SW480 (cell line): Measurements from ENCODE around the gene ARID2.

Source experiments
- DNase-seq: peaks from one replicate; pipeline ENCODE4 v3.0.0-alpha.2; 2016; ENCODE audit warnings: low spot score

The ARID2 gene

GRCh38 chr12:45773747-45774146, 44.2 kb downstream of the ARID2 start:
- DNase-seq, result no peak

GRCh38 chr12:45774508-45775162, 45.1 kb downstream of the ARID2 start:
- DNase-seq, result no peak

GRCh38 chr12:45775465-45775864, 46.0 kb downstream of the ARID2 start:
- DNase-seq, result no peak

- DNase-seq, result no peak
Observed at GRCh38 chr12:45775964-45776363, 46.5 kb downstream of the ARID2 start.

- no peak for DNase-seq
Observed at GRCh38 chr12:45779936-45780335, 50.4 kb downstream of the ARID2 start.

- no peak for DNase-seq
Observed at GRCh38 chr12:45781080-45781479, 51.6 kb downstream of the ARID2 start.

GRCh38 chr12:45785315-45785714, 55.8 kb downstream of the ARID2 start:
- no peak for DNase-seq

GRCh38 chr12:45789025-45789424, 59.5 kb downstream of the ARID2 start:
- no peak for DNase-seq

GRCh38 chr12:45794422-45794821, 64.9 kb downstream of the ARID2 start:
- no peak for DNase-seq

- no peak for DNase-seq
Observed at GRCh38 chr12:45801625-45802024, 72.1 kb downstream of the ARID2 start.

GRCh38 chr12:45803111-45803510, 73.6 kb downstream of the ARID2 start:
- DNase-seq, result no peak

GRCh38 chr12:45816652-45817051, 87.1 kb downstream of the ARID2 start:
- DNase-seq, result no peak

- DNase-seq, result no peak
Observed at GRCh38 chr12:45827974-45828373, 98.5 kb downstream of the ARID2 start.

- no peak for DNase-seq
Observed at GRCh38 chr12:45828402-45828801, 98.9 kb downstream of the ARID2 start.

- no peak for DNase-seq
Observed at GRCh38 chr12:45831590-45831989, 102.1 kb downstream of the ARID2 start.

GRCh38 chr12:45833401-45833800, 103.9 kb downstream of the ARID2 start:
- no peak for DNase-seq

GRCh38 chr12:45834809-45835208, 105.3 kb downstream of the ARID2 start:
- no peak for DNase-seq

GRCh38 chr12:45839917-45840316, 110.4 kb downstream of the ARID2 start:
- no peak for DNase-seq

- no peak for DNase-seq
Observed at GRCh38 chr12:45849289-45849688, 119.8 kb downstream of the ARID2 start.

GRCh38 chr12:45850302-45850701, 120.8 kb downstream of the ARID2 start:
- DNase-seq, result no peak

- no peak for DNase-seq
Observed at GRCh38 chr12:45852508-45852907, 123.0 kb downstream of the ARID2 start.

- DNase-seq, result no peak
Observed at GRCh38 chr12:45853550-45853949, 124.0 kb downstream of the ARID2 start.

- no peak for DNase-seq
Observed at GRCh38 chr12:45863332-45863731, 133.8 kb downstream of the ARID2 start.

- DNase-seq, result no peak
Observed at GRCh38 chr12:45866299-45866698, 136.8 kb downstream of the ARID2 start.

- no peak for DNase-seq
Observed at GRCh38 chr12:45872446-45872845, 142.9 kb downstream of the ARID2 start.
